Measurements from ENCODE around the gene NXN. TPM values are rescaled to one million over a fixed set of nuclear protein-coding genes. Genes with fewer than 3 reads are reported as not detected.

The NXN gene
- total RNA-seq, 1 experiment from 2014 or later, result 6.0 TPM

DNA sequence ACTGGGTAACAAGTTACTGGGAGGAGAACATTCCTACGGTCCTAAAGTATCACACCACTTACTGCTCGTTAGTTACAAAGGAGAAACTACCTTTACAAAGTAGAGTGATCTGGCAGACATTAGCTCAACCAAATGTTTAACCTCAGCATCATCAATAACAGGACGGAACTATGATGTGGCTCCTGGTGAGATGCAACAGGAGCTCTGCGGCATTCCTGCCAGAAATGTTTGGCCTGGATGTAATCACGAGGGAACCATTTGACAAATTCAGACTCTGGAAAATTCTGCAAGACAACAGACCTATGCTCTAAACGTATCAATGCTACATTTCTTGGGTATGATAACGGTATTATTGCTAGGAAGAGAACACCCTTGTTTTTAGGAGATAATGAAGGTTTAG lies 117.0 kb downstream of the NXN start:
- POLR2A ChIA-PET (ENCODE audit: low non-redundant PET), result no interaction called here
- no peak overlapping the region for H3K27ac ChIP-seq (ENCODE audit: low read depth, low read length, poor library complexity, severe bottlenecking)

DNA sequence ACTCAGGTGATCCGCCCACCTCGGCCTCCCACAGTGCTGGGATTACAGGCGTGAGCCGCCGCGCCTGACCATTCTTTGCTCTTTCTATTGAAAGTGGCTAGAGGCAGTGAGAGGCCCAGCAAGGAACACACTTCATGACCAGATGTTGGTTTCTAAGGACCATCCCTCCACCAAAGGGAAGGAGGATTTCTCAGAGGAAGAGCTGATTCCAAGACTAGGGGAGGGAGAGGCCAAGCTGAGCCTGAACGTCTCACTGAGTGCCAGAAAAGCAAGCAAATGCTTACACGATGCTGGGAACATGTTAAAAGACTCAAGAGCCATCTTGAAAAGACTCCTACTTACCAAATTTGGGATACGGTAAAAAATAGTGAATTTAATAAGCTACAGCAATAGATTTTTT lies 118.2 kb downstream of the NXN start:
- ChIA-PET POLR2A (ENCODE audit: low non-redundant PET) (no interaction called here), CTCF (no interaction called here)

More for the DNA sequence above, 117.0 kb downstream of the NXN start:
- Histone ChIP-seq H3K9me3 (ENCODE audit: low read depth, low read length, poor library complexity, severe bottlenecking) (no peaks in the 10 kb centered on the region), H3K4me3 (ENCODE audit: low read depth, low read length, poor library complexity, severe bottlenecking) (no peak overlapping the region), H3K36me3 (ENCODE audit: insufficient read depth, low read length, poor library complexity, severe bottlenecking) (no peaks in the 10 kb centered on the region), H3K27me3 (replicated peaks; ENCODE audit: insufficient read depth, low read depth, low read length, poor library complexity) (peaks cover 10% of the 10 kb centered on the region), H3K4me1 (ENCODE audit: insufficient read depth, low read length, poor library complexity, severe bottlenecking) (no peaks in the 10 kb centered on the region)
- CTCF ChIA-PET, result no interaction called here
- intact Hi-C loops (cut with micrococcal nuclease; ENCODE audit: unreplicated experiment), result no loop called here
- no peak for TF ChIP-seq EZH2 (IDR thresholded peaks at IDR 0.05; ENCODE audit: borderline replicate concordance, low read depth, low read length, poor library complexity, severe bottlenecking)
- TF ChIP-seq, protein P1, sequence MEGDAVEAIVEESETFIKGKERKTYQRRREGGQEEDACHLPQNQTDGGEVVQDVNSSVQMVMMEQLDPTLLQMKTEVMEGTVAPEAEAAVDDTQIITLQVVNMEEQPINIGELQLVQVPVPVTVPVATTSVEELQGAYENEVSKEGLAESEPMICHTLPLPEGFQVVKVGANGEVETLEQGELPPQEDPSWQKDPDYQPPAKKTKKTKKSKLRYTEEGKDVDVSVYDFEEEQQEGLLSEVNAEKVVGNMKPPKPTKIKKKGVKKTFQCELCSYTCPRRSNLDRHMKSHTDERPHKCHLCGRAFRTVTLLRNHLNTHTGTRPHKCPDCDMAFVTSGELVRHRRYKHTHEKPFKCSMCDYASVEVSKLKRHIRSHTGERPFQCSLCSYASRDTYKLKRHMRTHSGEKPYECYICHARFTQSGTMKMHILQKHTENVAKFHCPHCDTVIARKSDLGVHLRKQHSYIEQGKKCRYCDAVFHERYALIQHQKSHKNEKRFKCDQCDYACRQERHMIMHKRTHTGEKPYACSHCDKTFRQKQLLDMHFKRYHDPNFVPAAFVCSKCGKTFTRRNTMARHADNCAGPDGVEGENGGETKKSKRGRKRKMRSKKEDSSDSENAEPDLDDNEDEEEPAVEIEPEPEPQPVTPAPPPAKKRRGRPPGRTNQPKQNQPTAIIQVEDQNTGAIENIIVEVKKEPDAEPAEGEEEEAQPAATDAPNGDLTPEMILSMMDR (conservative IDR thresholded peaks at IDR 0.05; ENCODE audit: low read depth, low read length), result no peak
- BruUV-seq (replicated peaks), result no TSS peak
- no peak for DNase-seq (ENCODE audit: low spot score)

DNA sequence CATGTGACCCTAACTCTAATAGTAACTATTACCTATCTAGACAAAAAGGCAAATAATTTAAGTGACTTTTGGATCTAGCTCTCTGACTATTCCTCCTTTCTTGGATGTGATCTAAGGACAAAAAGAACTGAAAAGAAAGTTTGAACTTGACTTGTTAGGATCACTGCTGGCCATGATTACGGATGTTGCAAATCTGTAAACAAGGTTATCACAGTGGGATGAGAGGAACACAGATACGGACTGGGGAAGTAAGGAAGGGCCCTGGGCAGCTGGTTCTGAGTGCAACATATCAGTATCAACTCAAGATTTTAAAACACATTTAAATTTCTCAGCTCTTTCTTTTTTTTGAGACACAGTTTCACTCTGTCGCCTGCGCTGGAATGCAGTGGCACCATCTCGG lies 118.8 kb downstream of the NXN start:
- no peaks in the 10 kb centered on the region for H3K9me3 ChIP-seq (ENCODE audit: low read depth, low read length, poor library complexity, severe bottlenecking)
- no peaks in the 10 kb centered on the region for H3K4me1 ChIP-seq (ENCODE audit: insufficient read depth, low read length, poor library complexity, severe bottlenecking)
- H3K27ac ChIP-seq (ENCODE audit: low read depth, low read length, poor library complexity, severe bottlenecking), result no peak overlapping the region
- no peak for DNase-seq (ENCODE audit: low spot score)
- intact Hi-C loops (cut with micrococcal nuclease; ENCODE audit: unreplicated experiment), result no loop called here
- H3K4me3 ChIP-seq (ENCODE audit: low read depth, low read length, poor library complexity, severe bottlenecking), result no peak overlapping the region
- H3K27me3 ChIP-seq (replicated peaks; ENCODE audit: insufficient read depth, low read depth, low read length, poor library complexity), result no peaks in the 10 kb centered on the region
- ChIA-PET CTCF (no interaction called here), POLR2A (ENCODE audit: low non-redundant PET) (no interaction called here)
- BruUV-seq (replicated peaks), result no TSS peak
- TF ChIP-seq, protein P1 (conservative IDR thresholded peaks at IDR 0.05; ENCODE audit: low read depth, low read length), result no peak
- TF ChIP-seq EZH2 (IDR thresholded peaks at IDR 0.05; ENCODE audit: borderline replicate concordance, low read depth, low read length, poor library complexity, severe bottlenecking), result no peak
- H3K36me3 ChIP-seq (ENCODE audit: insufficient read depth, low read length, poor library complexity, severe bottlenecking), result no peaks in the 10 kb centered on the region

More for the DNA sequence above, 118.2 kb downstream of the NXN start:
- intact Hi-C loops (cut with micrococcal nuclease; ENCODE audit: unreplicated experiment), result no loop called here
- Histone ChIP-seq H3K36me3 (ENCODE audit: insufficient read depth, low read length, poor library complexity, severe bottlenecking) (no peaks in the 10 kb centered on the region), H3K27ac (ENCODE audit: low read depth, low read length, poor library complexity, severe bottlenecking) (no peak overlapping the region), H3K4me1 (ENCODE audit: insufficient read depth, low read length, poor library complexity, severe bottlenecking) (no peaks in the 10 kb centered on the region), H3K4me3 (ENCODE audit: low read depth, low read length, poor library complexity, severe bottlenecking) (no peak overlapping the region), H3K9me3 (ENCODE audit: low read depth, low read length, poor library complexity, severe bottlenecking) (no peaks in the 10 kb centered on the region), H3K27me3 (replicated peaks; ENCODE audit: insufficient read depth, low read depth, low read length, poor library complexity) (peaks cover 5% of the 10 kb centered on the region)
- BruUV-seq (replicated peaks), result no TSS peak
- TF ChIP-seq, protein P1 (conservative IDR thresholded peaks at IDR 0.05; ENCODE audit: low read depth, low read length), result no peak
- no peak for TF ChIP-seq EZH2 (IDR thresholded peaks at IDR 0.05; ENCODE audit: borderline replicate concordance, low read depth, low read length, poor library complexity, severe bottlenecking)
- DNase-seq (ENCODE audit: low spot score), result no peak

Measured in A673 (cell line).